NCI-H2196 (cell line): Measurements from ENCODE around the gene DAP3.
"Not testable (repeated sequence)": the region's sequence is repeated elsewhere in the genome, so short reads cannot be mapped to it uniquely, and the experiment has no call there.

Experiments used
- DNase-seq: peaks from one replicate; lab custom pipeline; 2025; ENCODE audit not compliant: unreplicated experiment; lab: John Stamatoyannopoulos, UW

Gene DAP3

DNA sequence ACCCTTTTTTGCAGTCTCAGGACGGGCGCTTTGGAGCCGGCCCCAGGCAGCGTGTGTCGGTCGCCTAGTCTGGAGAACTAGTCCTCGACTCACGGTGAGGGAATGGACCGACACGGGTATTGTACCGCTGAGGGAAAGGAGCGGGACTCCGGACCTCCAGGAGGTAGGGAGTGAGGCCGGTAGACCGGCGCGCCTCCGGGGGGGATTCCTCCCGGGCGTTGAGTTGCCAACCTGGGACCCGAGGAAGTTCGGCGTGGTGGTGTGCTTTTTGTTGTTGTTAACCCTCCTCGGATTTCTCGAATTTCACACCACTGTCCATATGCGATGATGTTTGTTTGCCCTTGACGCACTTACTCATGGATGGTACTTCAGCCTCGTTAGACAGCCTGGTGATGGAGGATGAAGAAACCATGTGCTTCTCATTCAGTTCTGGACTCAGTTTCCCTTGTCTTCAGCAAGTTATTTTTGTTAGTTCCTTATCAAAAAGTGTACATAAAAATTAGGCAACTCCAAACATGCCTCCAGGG, at the start of gene DAP3:
DAP3 (plus strand) TSS at position 11 of the 527 bp plus-strand sequence. CDS start 20,689 bp downstream, outside the sequence.
- DNase-seq = not testable (repeated sequence)

DNA sequence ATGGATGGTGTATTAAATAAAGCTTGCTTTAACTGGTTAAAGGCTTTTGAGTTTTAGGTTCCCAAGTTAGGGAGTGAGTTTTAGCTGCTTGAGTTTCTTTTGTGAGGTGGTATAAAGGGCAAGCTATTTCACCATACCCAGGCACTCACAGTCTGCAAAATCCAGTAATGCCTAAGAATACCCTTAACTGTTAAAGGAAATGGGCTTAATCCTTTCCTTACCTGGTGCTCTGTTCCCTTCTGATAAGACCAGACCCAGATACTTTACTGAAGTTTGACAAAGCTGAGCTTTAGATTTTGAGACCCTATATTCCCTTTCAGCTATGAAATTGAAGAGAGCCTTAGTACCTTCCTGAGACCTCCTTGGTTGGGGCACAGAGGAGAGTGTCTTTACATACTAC, 48.5 kb upstream of the DAP3 start:
- DNase-seq = no peak

DNA sequence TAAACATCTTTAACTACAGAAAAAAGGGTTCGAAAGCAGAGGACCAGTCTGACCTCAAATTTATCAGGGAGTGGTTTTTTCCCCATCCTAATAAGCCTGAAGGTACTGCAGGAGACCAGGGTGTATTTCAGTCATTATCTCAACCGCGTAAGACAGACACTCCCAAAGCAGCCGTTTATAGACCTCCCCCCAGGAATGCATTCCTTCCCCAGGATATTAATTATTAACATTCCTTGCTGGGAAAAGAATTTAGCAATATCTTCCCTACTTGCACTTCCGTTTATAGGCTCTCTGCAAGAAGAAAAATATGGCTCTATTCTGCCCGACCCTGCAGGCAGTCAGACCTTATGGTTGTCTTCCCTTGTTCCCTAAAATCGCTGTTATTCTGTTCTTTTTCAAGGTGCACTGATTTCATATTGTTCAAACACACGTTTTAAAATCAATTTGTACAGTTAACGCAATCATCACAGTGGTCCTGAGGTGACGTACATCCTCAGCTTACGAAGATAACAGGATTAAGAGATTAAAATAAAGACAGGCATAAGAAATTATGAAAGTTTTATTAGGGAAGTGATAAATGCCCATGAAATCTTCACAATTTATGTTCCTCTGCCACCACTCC, 46.2 kb upstream of the DAP3 start:
- not testable (repeated sequence) for DNase-seq

DNA sequence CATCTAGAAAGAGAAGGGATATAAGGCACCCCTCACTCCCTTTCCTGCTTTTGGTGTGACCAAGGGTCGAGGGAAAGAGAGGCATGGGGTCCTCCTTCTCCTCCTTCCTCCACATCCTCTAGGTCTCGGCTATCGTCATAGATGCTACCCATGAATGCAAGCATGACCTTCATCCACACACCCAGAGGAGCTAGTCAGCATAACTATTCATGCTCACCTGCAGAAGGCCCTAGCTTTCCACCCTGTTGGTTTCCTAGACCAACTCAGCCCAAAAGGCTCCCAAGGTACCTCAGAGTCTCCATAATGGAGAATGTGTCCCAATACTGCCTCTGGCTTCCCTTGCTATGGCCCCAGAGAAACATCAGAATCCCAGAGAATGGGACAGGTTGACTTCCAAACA, 45.7 kb upstream of the DAP3 start:
- no peak for DNase-seq

DNA sequence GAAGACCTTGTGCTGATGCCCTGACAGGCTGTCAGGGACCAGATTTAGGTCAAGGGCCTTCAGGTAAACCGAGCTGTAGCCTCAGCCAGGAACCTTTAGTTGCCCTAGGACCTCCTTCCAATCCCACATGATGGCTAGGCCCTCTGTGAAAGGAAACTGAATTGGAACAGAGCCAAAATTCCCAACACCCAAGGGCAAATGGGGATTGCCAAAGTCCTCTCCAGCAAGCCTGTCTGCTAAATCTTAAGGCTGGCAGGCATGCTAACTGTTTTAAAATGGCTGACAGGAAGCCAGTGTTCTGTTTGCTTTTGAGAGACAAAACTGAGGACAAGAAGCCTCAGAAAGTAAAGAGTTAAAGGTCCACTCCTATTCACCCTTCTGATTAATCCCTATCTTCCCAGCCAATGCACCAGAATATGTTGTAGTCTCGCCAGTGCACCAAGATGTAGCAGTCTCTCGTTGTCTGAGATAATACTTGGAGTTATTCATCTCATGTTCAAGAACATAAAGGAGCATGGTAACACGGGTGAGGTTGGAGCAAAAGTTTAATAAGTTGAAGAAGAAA, 43.8 kb upstream of the DAP3 start:
- DNase-seq = no peak

DNA sequence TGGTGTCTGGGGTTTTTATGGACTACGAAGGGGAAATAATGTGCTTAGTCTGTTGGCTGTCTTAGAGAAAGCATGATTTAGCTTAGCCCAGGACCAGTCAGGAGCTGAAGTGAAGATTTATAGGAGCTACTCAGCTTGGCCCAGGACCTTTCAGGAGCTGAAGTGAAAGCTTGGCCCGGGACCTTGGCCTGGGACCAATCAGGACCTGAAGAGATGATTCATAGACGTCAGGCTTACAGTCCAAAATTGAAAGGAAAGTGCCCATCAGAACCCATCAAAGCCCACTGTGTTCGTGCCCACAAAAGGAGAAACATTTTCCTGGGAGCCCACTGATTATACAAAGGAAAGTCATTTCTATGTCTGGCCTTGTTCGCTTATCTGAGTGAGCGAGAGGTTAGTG, 43.2 kb upstream of the DAP3 start:
- no peak for DNase-seq

DNA sequence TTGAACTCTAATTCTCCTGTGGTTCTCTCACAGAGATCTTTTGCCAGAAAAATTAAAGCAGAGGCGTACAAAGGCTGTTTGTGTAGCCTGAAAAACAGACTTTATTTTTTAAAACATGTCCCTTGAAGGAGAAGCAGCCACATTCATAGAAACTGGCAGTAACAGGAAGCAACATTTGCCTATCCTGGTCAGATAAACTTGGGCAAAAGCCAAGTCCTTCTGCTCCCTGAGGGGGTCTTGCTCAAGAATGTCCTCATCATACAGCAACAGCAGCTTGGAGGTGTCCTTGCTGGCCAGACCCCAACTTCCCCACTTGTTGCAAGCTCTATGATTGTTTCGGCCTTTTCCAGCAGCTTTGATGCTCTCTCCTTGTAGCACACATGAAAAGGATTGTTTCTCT, 42.6 kb upstream of the DAP3 start:
- DNase-seq = no peak

DNA sequence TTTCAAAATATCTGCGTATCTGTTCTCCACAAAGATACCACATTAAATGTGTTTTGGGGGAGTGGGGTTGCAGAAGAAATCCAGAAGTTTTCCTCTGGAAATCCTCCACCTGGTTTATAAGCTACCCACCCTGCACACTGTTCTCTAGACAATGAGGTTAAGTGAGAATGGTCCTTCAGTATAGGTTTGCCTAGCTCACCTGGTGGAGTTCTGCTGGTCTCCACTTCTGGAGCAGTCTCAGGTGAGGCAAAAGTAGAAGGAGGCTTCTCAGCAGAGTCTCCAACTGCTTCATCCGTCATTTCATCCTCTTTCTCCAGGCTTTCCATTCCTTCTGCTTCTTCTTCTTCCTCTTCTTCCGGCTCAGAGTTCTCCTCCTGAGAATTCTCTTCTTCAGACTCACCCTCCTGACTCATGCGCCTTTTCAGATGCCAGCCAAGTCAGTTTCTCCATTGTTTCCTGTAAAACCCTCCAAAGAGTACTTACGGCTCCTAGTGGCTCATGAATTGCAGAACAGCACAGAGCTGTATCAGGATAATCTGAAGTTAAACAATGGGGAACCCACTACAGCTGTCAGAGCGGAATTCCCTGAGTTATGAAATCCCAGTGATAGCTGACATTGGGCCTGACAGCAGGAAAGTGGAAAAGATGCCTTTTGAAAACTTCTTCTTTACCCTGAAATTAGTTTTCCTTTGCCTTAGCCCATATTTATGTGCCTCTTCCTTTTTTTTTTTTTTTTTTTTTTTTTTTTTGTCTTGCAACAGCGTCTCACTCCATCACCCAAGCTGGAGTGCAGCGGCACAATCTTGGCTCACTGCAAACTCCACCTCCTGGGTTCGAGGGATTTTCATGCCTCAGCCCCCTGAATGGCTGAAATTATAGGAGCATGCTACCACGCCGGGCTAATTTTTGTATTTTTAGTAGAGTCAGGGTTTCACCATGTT, 40.4 kb upstream of the DAP3 start:
- DNase-seq = no peak

DNA sequence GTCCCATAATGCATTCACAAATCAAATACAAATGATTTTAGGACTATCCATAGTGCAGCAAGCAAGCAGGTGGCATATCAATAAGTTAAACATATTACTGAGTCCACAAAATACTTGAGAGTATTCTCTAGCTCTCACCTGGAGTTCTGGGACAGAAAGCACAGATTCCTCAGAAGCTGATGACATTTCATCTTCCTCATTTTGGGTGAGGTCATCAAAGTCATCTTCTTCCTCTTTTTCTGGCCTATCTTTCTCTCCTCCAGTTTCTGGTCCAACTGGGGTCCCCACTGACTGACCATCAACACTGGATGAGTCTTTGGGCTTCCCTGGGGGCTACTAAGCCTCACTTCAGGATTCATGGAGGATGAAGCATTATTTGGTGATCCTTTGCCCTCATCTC, 39.2 kb upstream of the DAP3 start:
- no peak for DNase-seq

DNA sequence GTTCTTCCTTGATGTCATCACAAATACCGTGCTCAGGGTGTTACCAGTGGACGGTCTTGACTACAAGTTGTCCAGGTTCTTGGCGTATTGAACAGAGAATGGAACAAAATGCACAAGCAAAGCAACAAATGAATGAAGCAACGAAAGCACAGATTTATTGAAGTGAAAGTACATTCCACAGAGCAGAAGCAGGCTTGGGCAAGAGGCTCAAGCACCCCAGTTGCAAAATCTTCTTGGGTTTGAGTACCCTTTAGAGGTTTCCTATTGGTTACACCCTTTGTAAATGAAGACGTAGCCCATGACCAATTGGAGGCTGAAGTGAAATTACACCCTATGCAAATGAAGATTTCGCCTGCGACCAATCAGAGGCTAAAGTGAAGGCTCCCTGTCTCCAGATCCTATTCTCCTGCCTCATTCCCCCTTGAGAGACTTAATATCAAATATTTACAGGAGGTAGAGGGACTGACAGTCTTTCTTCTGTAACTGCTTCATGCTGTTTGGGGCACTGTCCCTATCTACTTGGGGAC, 38.6 kb upstream of the DAP3 start:
- no peak for DNase-seq

DNA sequence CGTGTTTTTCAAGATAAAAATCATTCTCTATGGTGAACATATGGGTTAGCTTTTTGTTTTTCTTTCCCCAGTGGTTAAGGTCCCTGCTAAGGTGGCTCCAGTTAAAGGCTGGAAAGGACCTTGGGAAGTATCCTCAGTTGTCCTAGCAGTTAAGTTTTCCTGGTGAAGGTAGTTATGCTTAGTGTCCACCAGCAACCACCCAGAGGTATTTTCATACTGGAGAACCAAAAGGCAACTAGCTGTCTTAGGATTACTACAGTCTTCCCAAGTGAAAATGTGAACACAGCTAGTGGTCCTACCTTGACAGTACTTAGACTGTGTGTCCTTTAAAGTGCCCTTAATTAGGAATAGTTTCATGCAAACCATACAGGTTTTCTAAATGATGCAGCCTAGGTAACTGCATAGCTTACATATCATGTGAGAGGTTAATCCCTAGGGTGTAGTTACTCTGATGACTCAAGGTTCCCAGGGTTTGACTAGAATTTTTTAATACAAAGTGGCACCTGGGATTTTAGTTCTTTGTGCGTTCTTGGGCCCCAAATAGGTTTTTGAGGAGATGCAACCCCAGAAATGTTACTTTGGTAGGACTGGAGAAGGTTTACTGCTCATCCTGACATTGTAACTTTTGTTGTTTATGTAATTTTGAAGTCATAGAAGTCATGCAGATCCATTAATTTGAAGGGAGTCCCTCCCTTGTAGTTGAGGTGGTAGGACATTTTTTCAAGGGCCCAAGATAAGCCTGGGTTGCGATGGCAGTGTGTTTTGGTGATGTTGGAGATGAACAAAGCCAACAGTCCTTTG, 36.8 kb upstream of the DAP3 start:
- DNase-seq = no peak

DNA sequence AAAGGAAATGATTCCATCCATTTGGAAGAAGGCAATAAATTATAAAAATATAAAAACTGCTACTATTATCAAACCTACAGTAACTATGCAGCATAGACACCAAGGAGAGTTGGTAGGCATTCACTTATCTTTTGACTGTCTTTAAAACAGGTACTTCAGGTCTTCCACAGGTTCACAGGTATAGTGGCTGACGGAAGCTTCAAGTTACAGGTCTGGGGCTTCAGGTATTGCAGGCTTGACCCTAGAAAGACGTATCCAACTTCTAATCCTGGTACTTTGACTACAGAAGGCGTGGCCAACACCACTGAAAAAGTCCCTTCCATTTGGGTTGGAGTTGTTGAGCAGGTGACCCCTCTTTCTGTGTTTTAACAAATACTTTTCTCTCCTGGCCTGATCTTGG, 35.9 kb upstream of the DAP3 start:
- no peak for DNase-seq

DNA sequence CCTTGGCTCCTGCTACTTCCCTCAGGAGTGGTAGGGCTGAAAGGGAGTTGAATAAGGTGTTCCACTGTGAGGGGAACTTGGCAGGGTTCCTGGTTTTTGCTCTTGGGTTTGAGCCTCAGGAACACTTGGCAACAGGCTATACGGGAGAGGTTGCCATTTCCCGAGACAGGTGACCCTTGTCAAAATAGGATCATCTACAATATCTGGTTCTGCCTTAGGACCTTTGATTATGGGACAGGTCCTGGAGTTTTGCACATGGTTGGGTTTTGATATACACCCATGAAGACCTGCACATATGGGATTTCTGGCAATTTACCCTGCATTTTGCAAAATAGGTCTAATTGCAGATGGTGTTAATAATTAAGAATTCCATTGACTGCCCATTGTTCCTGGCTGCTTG, 31.4 kb upstream of the DAP3 start:
- no peak for DNase-seq

DNA sequence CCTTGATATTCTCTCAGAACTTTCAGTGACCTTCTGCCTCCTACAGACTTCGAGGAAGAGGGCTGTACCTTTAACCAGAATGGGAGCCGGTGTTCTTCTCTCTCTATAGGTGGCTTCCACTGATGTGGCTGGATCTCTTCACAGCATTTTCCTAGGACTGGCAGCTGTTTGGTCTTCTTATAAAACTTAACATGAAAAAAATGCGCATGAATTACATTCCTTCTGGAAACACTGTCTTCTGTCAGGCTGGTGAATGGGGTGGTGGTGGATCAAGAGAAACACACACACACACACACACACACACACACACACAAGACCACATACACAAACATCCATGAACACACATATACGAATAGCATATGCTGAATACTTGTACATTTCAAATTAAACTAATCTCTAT, 27.7 kb upstream of the DAP3 start:
- not testable (repeated sequence) for DNase-seq

DNA sequence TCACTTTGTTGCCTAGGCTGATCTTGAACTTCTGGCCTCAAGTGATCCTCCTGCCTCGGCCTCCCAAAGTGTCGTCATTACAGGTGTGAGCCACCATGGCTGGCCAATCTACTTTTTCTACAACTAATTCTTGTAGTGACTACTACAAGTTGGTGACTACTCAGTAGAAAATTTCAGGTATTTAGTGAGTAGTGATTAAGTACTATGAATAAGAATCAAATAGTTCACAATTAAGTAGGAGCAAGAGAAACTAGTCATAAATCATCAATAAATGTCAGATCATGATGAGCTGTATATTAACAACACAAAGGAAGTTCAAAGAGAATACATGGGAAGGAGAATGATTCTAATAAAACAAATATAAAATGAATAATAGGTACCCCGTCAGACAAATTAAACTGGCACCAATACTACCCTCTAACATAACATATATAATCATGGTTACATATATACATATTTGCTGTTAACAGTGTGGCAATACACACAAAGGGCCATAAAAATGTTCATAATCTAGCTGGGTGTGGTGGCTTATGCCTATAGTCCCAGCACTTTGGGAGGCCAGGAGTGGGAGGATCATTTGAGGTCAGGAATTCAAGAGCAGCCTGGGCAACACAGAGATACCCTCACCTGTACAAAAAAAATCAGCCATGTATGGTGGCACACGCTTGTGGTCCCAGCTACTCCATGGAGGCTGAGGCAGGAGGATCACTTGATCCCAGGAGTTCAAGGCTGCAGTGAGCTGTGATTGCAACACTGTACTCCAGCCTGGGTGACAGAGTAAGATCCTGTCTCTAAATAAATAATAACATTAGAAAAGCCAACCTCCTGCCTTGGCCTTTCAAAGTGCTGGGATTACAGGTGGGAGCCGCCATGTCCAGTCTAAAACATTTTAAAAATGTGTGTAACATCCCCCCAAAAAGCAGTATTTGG, 19.4 kb upstream of the DAP3 start:
- no peak for DNase-seq

DNA sequence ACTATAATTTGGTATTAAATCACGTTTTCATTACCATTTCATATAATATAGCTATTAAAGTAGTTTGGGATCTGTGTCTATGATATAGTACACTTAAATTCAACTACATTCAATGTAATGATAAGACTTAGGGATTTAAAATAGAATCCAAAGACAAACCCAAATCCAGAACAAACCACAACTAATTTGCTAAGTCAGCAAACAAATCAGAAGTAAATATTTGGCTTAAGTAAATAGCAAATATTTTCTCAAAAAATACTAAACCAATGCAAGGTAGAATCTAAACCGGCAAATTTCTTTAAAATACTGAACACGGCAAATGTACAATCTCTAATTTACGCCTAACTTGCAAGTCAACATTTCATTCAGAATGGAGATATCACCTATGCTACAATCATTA, 17.1 kb upstream of the DAP3 start:
- DNase-seq = no peak

DNA sequence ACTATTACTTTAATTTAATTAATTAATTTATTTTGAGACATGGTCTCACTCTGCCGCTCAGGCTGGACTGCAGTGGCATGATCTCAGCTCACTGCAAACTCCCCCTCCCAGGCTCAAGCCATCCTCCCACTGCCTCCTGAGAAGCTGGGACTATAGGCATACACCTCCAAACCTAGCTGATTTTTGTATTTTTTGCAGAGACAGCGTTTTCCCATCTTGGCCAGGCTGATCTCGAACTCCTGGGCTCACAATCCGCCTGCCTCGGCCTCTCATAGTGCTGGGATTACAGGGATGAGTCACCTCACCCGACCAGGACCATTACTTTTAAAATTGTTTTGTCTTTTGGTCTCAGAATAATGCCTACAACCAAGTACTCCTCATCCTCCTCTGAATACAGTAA, 15.9 kb upstream of the DAP3 start:
- no peak for DNase-seq

DNA sequence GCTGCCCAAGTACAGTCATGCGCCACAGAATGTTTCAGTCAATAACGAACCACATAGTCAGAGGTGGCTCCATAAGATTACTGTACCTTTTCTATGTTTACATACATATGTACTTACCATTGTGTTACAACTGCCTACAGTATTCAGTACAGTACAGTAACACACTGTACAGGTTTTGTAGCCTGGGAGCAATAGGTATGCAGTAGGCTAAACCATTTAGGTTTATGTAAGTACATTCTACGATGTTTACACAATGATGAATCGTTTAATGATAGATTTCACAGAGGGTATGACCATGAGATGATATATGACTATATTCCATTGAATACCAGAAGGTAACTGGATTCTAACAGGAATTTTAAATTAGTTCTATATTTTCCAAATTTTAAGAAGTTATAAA, 10.9 kb upstream of the DAP3 start:
- no peak for DNase-seq

DNA sequence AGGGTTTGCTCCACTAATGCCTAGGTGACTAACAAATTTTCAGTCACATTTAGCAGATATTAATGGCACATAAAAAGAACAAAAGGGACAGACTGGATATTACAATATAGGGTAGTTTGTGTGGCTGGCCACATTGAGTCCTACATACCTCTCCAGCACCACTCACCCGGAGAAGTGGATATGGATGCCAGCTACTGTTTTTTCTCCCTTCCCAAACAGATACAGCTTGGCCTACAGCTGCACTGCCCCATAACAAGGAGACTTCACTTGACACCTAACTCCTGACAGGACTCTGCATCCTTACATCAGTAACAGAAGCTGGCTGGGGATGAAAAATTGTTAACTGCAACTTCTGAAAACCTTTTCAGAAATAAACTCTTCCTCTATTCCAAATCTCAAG, 9.9 kb upstream of the DAP3 start:
- DNase-seq = not testable (repeated sequence)

DNA sequence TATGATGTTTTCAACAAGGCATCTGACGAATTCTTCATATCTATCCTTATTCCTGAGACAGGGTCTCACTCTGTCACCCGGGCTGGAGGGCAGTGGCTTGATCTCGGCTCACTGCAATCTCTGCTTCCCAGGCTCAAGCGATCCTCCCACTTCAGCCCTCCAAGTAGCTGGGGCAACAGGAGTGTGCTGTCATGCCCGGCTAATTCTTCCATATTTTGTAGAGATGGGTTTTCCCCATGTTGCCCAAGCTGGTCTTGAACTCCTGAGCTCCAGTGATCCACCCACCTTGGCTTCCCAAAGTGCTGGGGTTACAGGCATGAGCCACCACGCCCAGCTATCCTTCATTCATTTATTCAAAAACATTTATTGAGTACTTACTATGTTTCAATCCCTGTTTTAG, 8.4 kb upstream of the DAP3 start:
- DNase-seq = no peak
